Fibroblast of villous mesenchyme (primary cell): ENCODE results near the gene TANGO2. TPM values are rescaled to one million over a fixed set of nuclear protein-coding genes. Genes with fewer than 3 reads are reported as not detected.

Source experiments
- DNase-seq: peaks from one replicate; pipeline ENCODE4 v3.0.0-alpha.2; 2010; ENCODE audit warnings: low read depth
- H3K4me3 ChIP-seq: 2 replicates; pipeline ENCODE4 v1.5.1; 2011; ENCODE audit warnings: low read depth, mild to moderate bottlenecking, low read length
- total RNA-seq: library from RNA; depleted of rRNA; stranded (reverse); fragments of >200 nt; gene quantifications from 2 replicates; pipeline ENCODE4 v1.2.3, GENCODE V29; 2012
- TF ChIP-seq, protein P1 (sequence below): IDR thresholded peaks from 2 replicates; pipeline ENCODE4 v1.5.1; 2012; ENCODE audit warnings: low read depth, mild to moderate bottlenecking, low read length; ENCODE audit not compliant: insufficient read depth

The TANGO2 gene
- total RNA-seq, 1 donor, result 30.2 TPM

DNA sequence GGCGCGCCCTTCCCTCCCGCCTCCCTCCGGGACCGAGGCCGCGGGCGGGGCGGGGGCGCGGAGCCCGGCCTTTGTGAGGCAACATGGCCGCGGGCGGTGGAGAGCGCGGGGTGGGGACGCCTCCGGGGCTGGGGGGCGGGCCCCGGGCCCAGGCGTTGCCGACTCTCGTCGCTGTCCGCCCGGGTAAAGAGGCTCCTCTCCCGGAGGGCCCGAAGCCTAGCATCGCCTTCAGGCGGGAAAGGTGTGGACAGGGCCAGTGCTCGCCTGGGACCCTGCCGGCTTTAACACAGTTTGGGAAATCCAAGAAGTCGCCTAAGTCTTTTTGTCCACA lies 59.5 kb downstream of the TANGO2 start:
- peak overlapping the region; percentile 89 for H3K4me3 ChIP-seq
- TF ChIP-seq, protein P1, sequence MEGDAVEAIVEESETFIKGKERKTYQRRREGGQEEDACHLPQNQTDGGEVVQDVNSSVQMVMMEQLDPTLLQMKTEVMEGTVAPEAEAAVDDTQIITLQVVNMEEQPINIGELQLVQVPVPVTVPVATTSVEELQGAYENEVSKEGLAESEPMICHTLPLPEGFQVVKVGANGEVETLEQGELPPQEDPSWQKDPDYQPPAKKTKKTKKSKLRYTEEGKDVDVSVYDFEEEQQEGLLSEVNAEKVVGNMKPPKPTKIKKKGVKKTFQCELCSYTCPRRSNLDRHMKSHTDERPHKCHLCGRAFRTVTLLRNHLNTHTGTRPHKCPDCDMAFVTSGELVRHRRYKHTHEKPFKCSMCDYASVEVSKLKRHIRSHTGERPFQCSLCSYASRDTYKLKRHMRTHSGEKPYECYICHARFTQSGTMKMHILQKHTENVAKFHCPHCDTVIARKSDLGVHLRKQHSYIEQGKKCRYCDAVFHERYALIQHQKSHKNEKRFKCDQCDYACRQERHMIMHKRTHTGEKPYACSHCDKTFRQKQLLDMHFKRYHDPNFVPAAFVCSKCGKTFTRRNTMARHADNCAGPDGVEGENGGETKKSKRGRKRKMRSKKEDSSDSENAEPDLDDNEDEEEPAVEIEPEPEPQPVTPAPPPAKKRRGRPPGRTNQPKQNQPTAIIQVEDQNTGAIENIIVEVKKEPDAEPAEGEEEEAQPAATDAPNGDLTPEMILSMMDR, result no peak
- DNase-seq, result peak; percentile 55

DNA sequence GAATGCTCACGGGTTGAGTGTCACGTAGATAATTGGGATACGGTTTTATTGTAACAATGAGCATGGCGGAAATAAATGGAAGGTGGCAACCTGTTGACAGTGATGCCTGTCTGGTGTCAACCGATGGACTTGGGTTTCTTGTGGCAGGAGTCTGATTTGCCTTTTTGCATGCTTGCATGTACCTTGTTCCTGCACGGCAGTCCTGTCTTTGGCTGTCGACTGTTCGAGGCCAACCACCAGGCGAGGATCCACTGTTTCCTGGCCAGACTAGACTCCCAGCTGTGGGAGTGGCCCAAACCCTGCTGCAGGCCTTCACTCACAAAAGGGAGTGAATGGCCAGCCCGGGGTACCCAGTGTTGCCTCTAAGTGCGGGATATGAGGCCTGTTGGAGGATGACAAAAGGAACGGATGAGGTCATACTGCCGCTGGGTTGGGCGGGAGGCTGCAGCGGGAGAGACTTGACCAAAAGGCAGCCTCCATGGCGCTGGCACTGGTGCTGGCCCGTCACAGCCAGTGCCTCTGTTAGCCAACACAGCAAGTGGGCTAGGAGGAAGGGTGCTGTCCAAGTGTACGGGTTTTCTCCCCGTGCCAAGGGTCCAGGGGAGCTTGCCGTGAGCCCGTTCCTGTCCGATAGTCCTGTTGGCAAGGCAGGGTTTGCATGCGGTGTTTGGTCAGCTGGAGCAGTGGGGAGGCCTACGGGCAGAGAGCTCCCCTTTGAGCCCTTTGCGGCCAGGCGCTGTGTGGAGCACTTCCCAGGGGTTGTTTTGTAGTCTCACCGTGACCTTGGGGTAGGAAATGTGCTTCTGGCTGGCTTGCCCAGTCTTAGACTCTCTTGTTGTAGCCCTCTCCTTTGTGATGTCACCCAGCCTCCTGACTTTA lies 60.1 kb downstream of the TANGO2 start:
- peak; percentile 57 for DNase-seq
- TF ChIP-seq, protein P1, result no peak
- peak overlapping the region; percentile 89 for H3K4me3 ChIP-seq

DNA sequence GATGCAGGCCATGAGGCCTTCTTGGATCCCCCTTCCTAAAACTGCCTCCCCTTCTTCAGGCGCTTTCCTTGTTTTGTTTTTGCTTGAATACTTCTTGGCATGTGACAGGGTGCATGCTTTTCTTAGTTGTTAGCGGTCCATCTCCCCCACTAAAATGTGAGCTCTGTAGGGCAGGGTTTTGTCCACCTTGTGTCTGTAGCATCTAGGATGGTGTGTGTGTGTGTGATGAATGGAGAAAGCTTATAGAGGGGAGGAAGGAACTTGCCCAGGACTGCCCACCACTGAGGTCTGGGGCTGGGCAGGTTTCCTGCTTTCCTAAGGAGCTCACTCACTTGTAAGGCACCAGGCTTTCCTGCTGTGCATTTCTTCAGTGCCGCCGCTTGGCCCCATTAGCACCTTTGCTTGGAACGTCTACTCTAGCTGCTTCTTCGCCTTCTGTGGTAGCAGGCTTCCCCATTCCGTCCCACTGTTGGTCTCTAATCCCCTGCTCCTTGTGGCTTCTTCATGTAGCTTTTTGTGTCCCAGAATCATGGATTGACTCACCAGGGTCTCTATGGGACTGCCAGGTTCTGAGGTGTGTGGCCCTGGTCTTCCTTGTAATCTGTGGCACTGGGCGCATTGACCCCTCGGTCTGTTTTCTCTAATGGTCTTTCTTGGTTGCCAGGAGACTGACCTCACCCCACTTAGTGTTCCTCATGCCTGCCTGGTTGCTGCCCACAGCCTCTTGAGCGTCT lies 62.4 kb downstream of the TANGO2 start:
- DNase-seq, result no peak
- TF ChIP-seq, protein P1, result no peak
- no peak overlapping the region for H3K4me3 ChIP-seq

DNA sequence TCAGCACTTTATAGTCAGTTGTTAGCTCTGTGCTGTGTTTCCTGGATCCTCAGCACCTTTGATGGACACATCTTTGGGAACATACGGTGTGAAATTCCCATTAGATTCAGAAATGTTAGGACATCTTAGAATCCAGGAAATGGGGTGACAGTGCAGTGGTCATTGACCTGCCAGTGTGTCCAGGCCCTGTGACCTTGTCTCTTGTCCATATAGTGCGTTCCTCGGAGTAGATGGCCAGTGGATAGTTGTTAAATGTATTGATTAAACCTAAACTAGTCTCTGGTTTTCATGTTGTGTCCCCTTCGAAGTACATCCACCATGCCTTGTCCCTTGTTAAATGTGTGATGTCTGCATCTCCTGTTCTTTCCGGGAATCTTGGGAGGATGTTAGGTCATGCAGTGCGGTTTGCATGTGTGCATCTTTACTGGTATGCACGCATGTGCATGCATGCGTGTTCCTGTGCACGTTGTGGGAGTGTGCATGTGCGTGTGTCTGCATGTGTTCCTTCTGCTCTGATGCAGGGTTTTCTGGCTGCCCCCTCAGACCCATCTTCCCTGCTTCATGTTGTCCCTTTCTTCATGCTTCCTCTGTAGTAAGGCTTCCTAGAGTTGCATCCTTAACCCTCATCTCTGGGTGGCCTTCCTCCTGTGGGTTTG lies 63.1 kb downstream of the TANGO2 start:
- DNase-seq, result no peak
- no peak overlapping the region for H3K4me3 ChIP-seq
- TF ChIP-seq, protein P1, result no peak

DNA sequence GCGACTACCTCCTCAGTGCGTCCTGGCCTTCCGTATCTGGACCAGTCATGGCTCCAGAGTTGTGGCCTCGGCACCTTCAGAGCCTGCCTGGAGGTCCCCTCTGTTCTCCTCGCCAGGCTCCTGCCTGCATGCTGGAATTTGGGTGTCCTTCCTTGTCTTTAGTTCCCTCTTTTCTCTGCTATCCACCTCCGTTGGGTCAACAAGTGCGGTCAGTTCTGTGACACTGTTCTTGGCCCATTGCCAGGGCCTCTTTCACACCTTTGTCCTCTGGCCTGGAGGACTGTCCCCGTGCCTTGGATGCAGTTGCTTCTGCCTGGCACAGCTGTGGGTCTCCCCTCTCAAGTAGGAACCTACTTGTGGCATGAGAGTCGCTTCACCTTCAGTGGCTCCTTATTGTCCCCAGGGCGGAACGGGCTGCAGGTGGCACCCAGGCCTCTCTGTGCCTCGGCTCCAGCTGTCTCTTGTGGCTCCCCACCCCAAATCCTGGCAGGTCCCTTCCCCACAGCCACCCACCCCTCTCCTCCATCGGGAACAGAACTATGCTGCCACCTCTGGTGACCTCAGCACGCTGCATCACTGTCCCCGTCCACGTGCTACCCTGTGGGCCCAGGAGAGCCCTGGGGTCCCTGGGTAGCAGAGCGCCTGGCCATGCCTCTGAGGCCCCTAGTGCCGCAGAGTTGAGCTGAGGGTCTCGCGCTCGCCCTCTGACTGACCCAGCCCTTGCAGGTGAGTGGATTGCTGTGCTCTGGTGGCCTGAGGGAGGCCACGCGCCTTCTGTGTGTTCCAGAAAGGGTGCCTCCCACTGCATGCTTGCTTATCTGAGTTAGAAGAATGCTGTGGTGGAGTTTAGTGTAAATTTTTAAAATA lies 63.9 kb downstream of the TANGO2 start:
- no peak overlapping the region for H3K4me3 ChIP-seq
- TF ChIP-seq, protein P1, result peak; percentile 45
- DNase-seq, result no peak

DNA sequence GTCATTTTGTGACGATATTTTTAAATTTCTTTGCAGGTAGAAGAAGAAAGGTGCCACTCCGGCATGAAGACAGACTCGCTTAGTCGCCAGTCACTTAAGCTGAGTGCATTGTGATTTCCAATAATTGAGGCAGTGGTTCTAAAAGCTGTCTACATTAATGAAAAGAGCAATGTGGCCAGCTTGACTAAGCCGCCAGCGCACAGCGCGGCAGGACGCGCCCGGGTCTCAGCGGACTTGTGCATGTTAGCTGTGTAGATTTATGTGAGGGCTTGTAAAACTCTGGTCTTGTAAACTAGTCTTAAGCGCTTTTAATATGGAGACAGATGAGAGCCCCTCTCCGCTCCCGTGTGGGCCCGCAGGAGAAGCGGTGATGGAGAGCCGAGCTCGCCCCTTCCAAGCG lies 64.7 kb downstream of the TANGO2 start:
- DNase-seq, result no peak
- TF ChIP-seq, protein P1, result no peak
- no peak overlapping the region for H3K4me3 ChIP-seq
